HepG2 (cell line): ENCODE data around the gene CAND2. TPM values are rescaled to one million over a fixed set of nuclear protein-coding genes. Genes with fewer than 3 reads are reported as not detected.

Source experiments
- ARID2 ChIP-seq: sonication (generic); formaldehyde crosslinking; IDR thresholded peaks from 2 replicates; pipeline ENCODE4 v1.8.1; 2022; ENCODE audit warnings: mild to moderate bottlenecking, missing genetic modification reagents, borderline replicate concordance
- BRCA1 ChIP-seq: sonication (generic); formaldehyde crosslinking; IDR thresholded peaks from 2 replicates; pipeline ENCODE4 v1.4.0; 2020; ENCODE audit warnings: missing genetic modification reagents
- ETV5 ChIP-seq: IDR thresholded peaks from 2 replicates; pipeline ENCODE4 v1.6.1; 2018; ENCODE audit warnings: missing biosample characterization, missing genetic modification reagents, inconsistent platforms, borderline replicate concordance
- FOXA1 ChIP-seq, 2 experiments: fragments of 450-650 bp in 1 of 2; sonication (generic) in 1 of 2; formaldehyde crosslinking in 1 of 2; IDR thresholded peaks; 2 replicates each; pipeline versions ENCODE4 v1.4.0 to v1.6.1; 2016 to 2020; ENCODE audit warnings: missing genetic modification reagents in 1 of 2
- FOXO1 ChIP-seq: sonication (generic); formaldehyde crosslinking; IDR thresholded peaks from 2 replicates; pipeline ENCODE4 v1.4.0; 2020; ENCODE audit warnings: missing genetic modification reagents
- RBAK ChIP-seq: sonication (generic); formaldehyde crosslinking; IDR thresholded peaks from 2 replicates; pipeline ENCODE4 v1.5.1; 2020; ENCODE audit warnings: mild to moderate bottlenecking, missing genetic modification reagents
- SP140L ChIP-seq: sonication (generic); formaldehyde crosslinking; IDR thresholded peaks from 2 replicates; pipeline ENCODE4 v1.4.0; 2020; ENCODE audit warnings: missing genetic modification reagents, borderline replicate concordance
- TAF1 ChIP-seq: sonication (generic); formaldehyde crosslinking; IDR thresholded peaks from 2 replicates; pipeline ENCODE4 v1.4.0; 2020; ENCODE audit warnings: missing genetic modification reagents
- THAP7 ChIP-seq: sonication (generic); formaldehyde crosslinking; IDR thresholded peaks from 2 replicates; pipeline ENCODE4 v1.8.1; 2023; ENCODE audit warnings: mild to moderate bottlenecking, missing genetic modification reagents
- ZNF747 ChIP-seq: sonication (generic); formaldehyde crosslinking; IDR thresholded peaks from 2 replicates; pipeline ENCODE4 v1.8.1; 2023; ENCODE audit warnings: missing genetic modification reagents, mild to moderate bottlenecking, borderline replicate concordance
- polyA plus RNA-seq, 8 experiments: library from polyadenylated mRNA; depleted of rRNA in 3 of 8; stranded (reverse) in 7 of 8; unstranded in 1 of 8; fragments of >200 nt; fragmentation: Illumina TruSeq in 4 of 8; extraction: Trizol in 4 of 8; gene quantifications; 2 replicates each; pipeline versions ENCODE4 v1.2.1 to v1.2.3, GENCODE V29; 2011 to 2016; ENCODE audit warnings: low read depth in 4 of 8, missing spikeins in 1 of 8, mixed read lengths in 1 of 8; ENCODE audit not compliant: insufficient read depth in 1 of 8
- total RNA-seq, 5 experiments: library from RNA; depleted of rRNA; stranded (reverse); fragments of >200 nt; fragmentation: Illumina TruSeq; extraction: Trizol; gene quantifications; 2 replicates each; pipeline ENCODE4 v1.2.3, GENCODE V29; 2016; ENCODE audit warnings: low read depth in 1 of 5
- TF ChIP-seq, protein P1 (sequence below): sonication (generic); formaldehyde crosslinking; IDR thresholded peaks from 2 replicates; pipeline ENCODE4; 2020; ENCODE audit warnings: missing genetic modification reagents, mild to moderate bottlenecking, borderline replicate concordance
- TF ChIP-seq, protein P2 (sequence below), 2 experiments: sonication (generic) in 1 of 2; formaldehyde crosslinking in 1 of 2; IDR thresholded peaks; 2 replicates each; pipeline versions ENCODE4 v1.6.1 to v1.9.0; 2014 to 2022; ENCODE audit warnings: antibody characterized with exemption in 1 of 2, borderline replicate concordance in 1 of 2, inconsistent platforms in 1 of 2, low read depth in 1 of 2, missing genetic modification reagents in 1 of 2
- TF ChIP-seq, protein P3 (sequence below): sonication (generic); formaldehyde crosslinking; IDR thresholded peaks from 2 replicates; pipeline ENCODE4 v1.4.0; 2020; ENCODE audit warnings: missing genetic modification reagents, borderline replicate concordance

Gene CAND2
- total and polyA plus RNA-seq, 2 of the 13 experiments (the other 11 are each of a cell fraction or from before 2014, with no cell fraction given), result 0.01 TPM; not detected in 1

DNA sequence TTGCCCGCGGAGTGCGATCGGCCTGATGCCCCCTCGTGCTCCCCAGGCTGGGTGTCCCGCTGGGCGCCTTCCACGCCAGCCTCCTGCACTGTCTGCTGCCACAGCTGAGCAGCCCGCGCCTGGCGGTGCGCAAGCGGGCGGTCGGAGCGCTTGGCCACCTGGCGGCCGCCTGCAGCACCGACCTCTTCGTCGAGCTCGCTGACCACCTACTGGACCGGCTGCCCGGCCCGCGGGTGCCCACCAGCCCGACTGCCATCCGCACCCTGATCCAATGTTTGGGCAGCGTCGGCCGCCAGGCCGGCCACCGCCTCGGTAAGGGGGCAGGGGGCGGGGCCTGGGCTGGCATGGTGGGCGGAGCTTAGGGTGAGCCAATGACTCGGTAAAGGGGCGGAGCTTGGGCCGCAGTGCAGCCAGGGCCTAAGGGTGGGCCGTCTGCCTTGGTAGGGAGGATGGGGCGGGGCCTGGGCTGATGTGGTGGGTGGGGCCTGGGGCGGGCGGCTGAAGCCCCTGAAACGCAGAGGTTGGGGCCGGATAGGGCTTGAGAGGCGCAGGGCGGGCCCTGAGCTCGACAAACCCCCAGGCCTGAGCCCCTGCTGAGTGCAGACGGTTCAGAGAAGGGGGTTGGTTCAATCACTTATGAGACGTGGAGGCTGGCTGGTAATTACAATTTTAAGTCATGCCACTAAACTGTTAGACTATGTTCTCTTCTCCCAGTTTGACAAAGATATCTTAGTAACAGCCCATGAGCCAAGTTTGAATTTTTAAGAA is 13.7 kb downstream of the CAND2 start (continued):
- TF ChIP-seq, protein P1, sequence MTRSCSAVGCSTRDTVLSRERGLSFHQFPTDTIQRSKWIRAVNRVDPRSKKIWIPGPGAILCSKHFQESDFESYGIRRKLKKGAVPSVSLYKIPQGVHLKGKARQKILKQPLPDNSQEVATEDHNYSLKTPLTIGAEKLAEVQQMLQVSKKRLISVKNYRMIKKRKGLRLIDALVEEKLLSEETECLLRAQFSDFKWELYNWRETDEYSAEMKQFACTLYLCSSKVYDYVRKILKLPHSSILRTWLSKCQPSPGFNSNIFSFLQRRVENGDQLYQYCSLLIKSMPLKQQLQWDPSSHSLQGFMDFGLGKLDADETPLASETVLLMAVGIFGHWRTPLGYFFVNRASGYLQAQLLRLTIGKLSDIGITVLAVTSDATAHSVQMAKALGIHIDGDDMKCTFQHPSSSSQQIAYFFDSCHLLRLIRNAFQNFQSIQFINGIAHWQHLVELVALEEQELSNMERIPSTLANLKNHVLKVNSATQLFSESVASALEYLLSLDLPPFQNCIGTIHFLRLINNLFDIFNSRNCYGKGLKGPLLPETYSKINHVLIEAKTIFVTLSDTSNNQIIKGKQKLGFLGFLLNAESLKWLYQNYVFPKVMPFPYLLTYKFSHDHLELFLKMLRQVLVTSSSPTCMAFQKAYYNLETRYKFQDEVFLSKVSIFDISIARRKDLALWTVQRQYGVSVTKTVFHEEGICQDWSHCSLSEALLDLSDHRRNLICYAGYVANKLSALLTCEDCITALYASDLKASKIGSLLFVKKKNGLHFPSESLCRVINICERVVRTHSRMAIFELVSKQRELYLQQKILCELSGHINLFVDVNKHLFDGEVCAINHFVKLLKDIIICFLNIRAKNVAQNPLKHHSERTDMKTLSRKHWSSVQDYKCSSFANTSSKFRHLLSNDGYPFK (CRISPR knock-in tag), result peak; percentile 70; the same call in 1 of the 2 replicates
- TF ChIP-seq, protein P2, sequence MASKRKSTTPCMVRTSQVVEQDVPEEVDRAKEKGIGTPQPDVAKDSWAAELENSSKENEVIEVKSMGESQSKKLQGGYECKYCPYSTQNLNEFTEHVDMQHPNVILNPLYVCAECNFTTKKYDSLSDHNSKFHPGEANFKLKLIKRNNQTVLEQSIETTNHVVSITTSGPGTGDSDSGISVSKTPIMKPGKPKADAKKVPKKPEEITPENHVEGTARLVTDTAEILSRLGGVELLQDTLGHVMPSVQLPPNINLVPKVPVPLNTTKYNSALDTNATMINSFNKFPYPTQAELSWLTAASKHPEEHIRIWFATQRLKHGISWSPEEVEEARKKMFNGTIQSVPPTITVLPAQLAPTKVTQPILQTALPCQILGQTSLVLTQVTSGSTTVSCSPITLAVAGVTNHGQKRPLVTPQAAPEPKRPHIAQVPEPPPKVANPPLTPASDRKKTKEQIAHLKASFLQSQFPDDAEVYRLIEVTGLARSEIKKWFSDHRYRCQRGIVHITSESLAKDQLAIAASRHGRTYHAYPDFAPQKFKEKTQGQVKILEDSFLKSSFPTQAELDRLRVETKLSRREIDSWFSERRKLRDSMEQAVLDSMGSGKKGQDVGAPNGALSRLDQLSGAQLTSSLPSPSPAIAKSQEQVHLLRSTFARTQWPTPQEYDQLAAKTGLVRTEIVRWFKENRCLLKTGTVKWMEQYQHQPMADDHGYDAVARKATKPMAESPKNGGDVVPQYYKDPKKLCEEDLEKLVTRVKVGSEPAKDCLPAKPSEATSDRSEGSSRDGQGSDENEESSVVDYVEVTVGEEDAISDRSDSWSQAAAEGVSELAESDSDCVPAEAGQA (IDR thresholded peaks at IDR 0.05; ENCODE audit: low read depth), result no peak
- TF ChIP-seq, protein P2 (CRISPR knock-in tag; IDR thresholded peaks at IDR 0.05; ENCODE audit: borderline replicate concordance), result no peak
- TF ChIP-seq ETV5 (CRISPR knock-in tag), result no peak
- no peak for TF ChIP-seq RBAK (CRISPR knock-in tag)
- TF ChIP-seq TAF1 (CRISPR knock-in tag), result peak; percentile 63; the same call in 1 of the 2 replicates
- TF ChIP-seq, protein P3, sequence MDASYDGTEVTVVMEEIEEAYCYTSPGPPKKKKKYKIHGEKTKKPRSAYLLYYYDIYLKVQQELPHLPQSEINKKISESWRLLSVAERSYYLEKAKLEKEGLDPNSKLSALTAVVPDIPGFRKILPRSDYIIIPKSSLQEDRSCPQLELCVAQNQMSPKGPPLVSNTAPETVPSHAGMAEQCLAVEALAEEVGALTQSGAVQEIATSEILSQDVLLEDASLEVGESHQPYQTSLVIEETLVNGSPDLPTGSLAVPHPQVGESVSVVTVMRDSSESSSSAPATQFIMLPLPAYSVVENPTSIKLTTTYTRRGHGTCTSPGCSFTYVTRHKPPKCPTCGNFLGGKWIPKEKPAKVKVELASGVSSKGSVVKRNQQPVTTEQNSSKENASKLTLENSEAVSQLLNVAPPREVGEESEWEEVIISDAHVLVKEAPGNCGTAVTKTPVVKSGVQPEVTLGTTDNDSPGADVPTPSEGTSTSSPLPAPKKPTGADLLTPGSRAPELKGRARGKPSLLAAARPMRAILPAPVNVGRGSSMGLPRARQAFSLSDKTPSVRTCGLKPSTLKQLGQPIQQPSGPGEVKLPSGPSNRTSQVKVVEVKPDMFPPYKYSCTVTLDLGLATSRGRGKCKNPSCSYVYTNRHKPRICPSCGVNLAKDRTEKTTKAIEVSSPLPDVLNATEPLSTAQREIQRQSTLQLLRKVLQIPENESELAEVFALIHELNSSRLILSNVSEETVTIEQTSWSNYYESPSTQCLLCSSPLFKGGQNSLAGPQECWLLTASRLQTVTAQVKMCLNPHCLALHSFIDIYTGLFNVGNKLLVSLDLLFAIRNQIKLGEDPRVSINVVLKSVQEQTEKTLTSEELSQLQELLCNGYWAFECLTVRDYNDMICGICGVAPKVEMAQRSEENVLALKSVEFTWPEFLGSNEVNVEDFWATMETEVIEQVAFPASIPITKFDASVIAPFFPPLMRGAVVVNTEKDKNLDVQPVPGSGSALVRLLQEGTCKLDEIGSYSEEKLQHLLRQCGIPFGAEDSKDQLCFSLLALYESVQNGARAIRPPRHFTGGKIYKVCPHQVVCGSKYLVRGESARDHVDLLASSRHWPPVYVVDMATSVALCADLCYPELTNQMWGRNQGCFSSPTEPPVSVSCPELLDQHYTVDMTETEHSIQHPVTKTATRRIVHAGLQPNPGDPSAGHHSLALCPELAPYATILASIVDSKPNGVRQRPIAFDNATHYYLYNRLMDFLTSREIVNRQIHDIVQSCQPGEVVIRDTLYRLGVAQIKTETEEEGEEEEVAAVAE (CRISPR knock-in tag), result 0 out of 2 replicates have a peak, but pooled peaks have one; percentile 34
- no peak for TF ChIP-seq FOXA1 (IDR thresholded peaks at IDR 0.05)
- 0 out of 2 replicates have a peak, but pooled peaks have one; percentile 24 for TF ChIP-seq FOXA1 (CRISPR knock-in tag; IDR thresholded peaks at IDR 0.05)
- TF ChIP-seq FOXO1 (CRISPR knock-in tag), result no peak
- TF ChIP-seq ZNF747, result no peak
- no peak for TF ChIP-seq THAP7
- no peak for TF ChIP-seq SP140L (CRISPR knock-in tag)
- TF ChIP-seq BRCA1 (CRISPR knock-in tag), result no peak
- TF ChIP-seq ARID2, result 0 out of 2 replicates have a peak, but pooled peaks have one; percentile 31
